CD4-positive, alpha-beta T cell treated with Interleukin-2 at 100 ng/mL for 4 hours (primary cell): ENCODE measurements around the gene MRPS23.

Experiments
- DNase-seq: peaks from one replicate; pipeline ENCODE4 v3.0.0-alpha.2; 2020; ENCODE audit warnings: low spot score

MRPS23 gene

DNA sequence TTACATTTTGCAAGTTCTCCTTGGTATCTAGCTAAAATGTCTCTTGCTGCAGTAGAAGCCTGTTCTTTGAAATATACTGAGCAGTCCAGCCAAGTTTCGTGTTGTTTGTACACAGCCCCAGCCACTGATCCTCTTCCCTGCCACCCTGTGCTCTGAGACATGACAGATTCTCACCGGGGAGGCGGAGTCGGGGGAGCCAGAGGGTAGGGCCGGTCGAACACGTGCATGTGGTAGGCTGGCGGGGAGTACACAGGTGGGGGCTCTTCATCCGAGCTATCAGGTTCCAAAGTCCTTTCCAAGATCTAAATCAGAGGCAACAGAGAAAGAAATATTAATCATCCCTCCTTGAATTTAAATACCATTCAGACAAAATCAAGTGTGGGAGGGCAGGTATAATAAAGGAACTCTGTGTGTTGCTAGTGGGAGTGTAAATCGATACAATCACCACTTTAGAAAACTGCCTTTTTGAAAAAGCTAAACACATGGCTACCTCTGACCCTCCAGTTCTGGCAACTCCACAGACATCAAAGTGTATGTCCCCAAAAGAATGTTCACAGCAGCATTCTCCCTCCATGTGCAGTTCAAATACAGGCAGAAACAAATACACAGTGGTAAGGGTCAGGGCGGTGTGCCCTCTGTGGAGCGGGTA is 29.7 kb upstream of the MRPS23 start:
- DNase-seq, result no peak

DNA sequence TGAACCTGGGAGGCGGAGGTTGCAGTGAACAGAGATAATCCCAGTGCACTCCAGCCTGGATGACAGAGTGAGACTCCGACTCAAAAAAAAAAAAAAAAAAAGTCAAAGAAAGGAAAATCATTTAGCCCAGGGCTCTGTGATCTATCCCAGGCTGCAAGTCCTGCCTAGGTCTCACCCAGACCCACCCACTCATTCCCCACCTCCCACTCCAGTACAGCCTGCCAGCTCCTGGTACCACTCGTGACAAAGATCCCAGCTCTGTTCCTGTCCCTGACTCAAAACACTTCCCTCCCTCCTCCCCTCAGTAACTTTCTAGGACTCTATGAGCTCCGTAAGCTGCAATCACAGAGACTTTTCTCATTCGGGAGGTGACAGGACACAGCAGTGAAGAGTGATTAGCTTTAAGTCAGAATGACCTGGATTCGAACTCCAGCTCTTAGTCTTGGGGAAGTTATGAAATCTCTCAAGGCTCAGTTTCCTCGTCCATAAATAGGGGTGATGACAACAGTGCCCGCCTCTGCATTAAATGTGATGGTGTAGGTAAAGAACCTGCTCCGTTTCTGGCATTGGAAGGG is 28.0 kb upstream of the MRPS23 start:
- DNase-seq, result no peak

DNA sequence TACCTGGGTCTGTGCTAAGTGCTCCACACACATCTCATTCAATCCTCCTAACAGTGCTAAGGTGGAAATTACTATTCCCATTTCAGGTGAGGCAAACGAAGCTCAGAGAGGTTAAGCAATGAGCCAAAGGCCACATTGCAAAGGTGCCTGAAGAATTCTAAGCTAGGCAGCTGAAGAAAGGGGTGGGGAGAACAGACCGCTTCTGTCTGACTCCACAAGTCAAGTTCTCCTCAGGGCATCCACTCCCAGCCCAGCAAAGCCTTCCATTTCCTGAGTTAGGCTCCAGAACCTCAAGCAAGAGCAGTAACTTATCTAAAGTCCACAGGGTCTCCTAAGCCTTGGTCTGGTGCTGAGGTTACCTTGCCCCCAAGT is 27.0 kb upstream of the MRPS23 start:
- no peak for DNase-seq

DNA sequence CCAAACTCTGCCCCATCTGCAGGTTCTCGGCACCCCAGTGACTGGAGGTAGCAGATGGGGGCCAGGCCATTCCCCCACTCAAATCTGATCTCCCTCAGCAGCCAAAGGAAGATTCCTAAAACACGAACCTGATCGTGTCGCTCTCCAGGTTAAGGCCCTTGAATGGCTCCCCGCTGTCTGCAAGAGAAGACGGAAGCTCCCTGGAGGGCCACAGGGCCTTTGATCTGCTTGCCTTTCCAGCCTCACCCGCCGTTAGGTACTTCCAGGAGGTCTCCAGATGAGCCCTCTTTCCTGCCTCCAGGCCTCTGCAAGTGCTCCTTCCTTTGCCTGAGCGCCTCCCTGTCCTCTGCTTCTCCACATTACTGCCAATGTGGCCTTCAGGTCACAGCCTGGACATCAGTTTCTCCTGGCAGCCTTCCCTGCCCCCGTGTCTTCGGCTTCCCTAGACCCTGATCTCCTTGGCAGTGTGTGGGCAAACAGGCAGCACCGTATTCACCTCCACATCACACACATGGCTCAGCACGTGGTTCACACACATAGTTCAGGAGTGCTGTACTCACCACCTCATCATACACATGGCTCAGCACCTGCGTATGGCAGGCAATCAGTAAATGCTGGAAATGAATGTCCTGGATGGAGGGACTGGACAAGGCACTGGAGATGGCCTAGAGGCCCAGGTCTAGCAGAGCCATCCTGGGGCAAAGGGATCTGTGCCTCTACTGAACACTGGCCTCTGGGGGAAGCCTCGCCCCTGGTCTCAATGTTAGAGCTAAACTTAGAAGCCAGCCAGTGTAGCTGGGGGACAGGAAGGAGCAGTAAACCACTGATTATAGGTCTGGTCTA is 26.4 kb upstream of the MRPS23 start:
- no peak for DNase-seq

DNA sequence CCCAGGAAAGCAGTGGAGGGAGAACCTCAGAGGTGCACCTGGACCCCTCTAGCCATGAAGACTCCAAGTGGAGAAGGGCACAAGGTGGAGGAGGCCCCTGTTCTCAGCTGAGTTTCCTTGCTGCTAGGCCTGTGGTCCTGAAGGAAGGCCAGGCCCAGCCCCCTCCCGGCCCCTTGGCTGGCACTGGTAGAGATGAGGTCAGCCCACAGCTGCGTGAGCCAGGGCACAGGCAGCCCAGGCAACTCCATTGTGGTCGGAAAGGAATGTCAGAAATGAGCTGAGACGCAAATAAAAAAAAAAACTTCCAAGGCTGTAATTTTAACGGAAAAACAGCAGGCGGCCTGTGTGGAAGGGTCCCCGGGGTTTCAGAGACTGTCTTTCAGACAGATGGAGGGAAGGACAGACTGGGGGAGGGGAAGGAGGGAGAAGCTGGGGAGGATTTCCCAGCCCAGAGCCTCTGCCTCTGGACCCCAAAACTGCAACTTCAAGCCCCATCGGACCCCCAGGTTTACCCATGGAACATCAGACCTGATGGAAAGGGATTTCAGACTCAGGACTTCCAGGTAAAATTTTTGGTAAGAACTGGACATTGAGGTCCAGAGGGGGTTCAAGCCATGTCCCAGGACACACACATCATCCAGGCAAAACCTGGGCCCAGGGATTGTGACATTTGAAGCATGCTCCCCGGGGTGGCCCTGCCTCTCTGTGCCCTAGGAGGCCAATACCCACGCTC is 25.6 kb upstream of the MRPS23 start:
- no peak for DNase-seq

DNA sequence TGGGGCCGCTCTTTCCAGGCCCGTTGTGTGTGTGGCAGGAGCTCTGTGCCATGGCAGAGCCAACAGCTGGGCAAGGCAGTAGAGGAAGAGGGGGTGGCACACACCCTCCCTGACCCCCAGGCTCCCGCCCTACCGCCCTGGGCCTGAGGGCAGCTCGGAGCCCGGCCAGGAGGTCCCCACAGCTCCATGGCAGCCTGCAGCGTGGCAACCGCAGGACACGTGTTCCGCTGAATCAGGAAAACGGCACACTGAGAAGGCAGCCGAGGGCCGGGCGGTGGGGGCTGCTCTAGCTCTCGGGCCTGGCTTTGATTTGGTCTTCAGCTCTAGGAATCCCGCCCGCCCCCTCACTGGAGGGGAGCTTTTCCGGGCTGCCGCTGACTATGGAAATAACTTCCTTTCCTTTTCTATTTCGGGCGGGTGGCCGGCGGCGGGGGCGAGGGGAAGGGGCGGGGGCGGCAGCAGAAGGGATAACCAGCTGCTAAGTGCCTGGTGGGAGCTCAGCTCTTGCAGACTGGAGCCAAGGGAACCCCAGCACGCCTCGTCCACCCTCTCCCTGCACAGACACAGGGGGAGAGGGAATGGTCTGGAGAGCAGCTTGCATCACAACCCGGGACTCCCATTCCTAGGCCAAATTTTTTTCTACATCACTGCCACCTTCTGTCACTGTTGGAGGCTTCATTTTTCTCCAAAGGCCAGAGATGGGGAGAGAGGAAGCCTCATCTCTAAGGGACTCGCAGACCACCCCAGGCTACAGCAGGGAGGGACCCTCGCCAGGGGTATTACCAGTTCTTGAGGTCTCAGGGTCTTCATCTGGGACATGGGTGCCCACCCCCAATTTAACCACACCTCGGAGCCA is 24.8 kb upstream of the MRPS23 start:
- no peak for DNase-seq

DNA sequence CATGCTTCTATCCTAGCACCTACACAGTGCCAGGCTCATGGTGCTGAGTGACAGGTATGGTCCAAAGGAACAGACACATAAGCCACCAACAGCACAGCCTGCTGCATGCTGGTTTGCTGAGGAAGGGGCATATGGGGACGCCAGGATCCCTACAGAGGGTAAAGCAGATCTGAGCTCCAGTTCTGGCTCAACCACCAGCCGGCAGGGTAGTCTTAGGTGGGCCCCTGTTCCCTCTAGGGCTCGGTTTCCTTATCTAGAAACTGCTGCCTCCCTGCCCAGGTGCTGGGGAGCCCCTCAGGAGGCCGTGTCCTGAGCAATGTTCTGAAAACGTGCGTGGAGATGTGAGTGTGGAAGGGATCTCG is 24.2 kb upstream of the MRPS23 start:
- no peak for DNase-seq

DNA sequence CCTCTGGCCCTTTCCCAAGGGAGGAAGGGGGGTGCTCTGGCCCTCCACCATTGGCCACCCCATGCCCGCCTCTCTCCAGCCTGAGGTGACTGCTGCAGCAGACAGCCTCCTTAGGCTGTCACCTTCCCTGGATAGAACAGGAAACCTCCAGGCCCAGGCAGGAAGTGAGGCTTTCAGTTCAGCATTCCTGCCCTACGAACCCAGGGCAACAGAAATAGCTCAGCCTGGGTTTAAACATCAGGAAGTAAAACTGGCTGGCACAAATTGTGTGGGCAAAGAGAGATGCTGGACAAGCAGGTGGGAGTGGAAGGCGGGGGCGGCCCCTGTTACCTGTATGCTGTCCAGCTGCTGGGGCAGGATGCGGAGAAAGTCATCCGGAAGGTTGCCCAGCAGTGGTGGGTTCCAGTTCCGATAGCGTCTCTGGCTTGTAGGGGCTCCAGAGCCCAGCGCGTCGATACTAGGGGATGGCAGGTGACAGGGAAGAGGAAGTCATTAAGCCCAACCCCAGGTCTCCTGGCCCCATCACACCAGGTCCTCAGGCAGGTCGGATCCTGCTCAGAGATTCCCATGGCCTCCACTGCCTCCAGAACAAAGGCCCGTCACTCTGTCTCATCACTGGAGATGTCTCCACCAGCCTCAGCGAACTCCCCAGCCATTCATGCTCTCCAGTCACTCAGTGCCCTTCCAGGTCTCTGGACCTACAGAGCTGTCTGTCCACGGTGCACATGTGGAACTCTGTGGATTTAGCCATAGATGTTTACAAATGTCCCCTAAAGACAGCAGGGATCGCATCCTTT is 23.6 kb upstream of the MRPS23 start:
- DNase-seq, result no peak

DNA sequence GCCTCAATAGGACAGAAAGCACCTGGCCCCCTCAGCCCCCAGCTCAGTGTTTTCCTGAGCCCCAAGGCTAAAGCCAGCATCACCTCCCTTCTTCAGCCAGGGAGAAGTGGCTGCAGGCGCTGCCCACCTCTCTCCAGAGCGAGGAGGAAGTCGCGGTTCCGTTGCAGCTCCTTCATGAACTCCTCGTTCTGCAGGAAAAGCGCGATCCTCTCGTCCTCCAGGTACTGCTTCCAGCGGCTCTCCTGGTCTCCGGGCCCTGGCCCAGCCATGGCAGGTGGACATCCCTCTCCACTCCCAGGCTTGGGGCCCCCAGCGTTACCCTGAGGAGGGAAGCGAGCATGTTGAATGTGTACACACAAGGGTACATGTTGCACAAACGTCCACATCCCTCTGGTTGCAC is 22.7 kb upstream of the MRPS23 start:
- no peak for DNase-seq

DNA sequence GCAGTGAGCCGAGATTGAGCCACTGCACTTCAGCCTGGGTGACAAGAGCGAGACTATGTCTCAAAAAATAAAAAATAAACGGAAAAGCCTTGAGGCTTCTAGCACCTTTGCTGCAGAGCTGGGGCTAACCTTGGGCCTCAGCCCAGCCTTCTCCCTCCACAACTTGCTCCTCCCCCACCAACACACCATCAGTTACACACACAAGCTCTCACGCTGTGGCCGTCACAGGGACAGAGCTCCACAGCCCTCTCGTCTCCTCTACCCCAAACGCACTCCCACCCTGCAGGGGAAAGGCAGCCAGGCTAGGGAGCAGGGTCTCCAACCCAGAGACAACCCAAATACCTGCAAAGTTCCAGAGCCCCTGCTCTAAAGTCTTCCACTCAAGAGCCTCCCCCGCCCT is 22.0 kb upstream of the MRPS23 start:
- DNase-seq, result no peak

DNA sequence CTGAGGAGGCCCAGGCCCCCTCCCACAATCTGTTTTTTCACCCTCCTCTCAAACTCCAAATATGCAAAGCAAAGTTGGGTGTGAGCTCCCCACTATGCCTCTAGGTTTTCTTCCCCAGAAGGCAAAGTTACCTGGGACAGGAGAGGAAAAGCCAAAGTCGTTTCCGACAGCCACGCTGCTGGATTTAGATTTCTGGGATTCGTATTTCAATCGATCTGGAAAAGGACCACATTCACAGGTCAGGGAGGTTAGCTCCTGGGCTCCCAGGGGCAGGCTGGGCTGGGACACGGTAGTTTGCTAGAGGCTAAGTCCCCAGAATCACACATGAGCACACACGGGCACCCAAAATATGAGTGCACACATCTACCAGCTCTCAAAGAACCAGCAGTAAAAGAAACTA is 21.3 kb upstream of the MRPS23 start:
- DNase-seq, result no peak

DNA sequence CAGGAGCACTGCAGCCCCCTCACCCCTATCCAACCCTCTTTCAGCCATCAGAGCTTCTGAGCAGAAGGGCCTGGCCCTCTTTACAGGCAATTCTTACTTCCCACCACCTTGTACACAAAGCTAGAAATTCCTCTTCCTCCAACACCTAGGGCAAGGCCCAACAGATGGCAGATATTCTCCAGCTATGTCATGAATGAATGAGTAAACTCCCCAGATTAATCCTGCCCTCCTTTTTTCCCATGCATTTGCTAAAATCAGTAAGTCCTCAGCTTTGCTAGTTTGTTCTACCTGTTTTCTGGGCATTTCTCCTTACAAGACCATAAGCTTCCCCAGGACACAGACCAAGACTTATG is 20.4 kb upstream of the MRPS23 start:
- no peak for DNase-seq

DNA sequence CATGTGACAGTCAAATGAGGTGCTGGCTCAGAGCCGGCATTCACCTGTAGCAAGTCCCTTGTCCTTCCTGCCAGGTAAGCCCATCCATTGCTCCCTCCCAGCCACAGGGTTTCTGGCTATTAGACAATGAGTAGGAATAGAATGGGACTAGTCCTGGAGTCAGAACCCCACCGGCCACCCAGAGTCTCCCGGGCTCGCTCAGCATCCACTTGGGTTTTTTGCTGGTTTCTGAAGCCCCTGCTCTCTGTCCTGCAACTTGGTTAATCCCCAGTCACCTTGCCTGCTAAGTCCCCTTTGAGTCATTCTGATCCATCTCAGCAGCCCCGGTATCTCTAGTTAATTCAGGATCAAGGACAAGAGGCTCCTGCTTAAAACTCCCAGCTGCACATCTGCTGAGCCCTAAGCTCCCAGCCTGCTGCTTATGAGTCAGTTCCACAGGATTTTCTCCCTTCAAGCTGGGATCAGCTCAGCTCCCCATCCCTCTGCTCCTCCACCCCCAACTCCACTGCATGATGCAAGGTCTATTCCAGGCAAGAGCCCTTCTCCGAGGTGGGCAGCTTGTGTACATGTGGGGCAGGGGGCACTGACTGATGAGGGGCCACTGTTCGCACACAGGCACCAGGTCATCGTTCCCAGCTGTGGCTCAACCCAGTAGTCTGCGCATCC is 19.9 kb upstream of the MRPS23 start:
- no peak for DNase-seq

DNA sequence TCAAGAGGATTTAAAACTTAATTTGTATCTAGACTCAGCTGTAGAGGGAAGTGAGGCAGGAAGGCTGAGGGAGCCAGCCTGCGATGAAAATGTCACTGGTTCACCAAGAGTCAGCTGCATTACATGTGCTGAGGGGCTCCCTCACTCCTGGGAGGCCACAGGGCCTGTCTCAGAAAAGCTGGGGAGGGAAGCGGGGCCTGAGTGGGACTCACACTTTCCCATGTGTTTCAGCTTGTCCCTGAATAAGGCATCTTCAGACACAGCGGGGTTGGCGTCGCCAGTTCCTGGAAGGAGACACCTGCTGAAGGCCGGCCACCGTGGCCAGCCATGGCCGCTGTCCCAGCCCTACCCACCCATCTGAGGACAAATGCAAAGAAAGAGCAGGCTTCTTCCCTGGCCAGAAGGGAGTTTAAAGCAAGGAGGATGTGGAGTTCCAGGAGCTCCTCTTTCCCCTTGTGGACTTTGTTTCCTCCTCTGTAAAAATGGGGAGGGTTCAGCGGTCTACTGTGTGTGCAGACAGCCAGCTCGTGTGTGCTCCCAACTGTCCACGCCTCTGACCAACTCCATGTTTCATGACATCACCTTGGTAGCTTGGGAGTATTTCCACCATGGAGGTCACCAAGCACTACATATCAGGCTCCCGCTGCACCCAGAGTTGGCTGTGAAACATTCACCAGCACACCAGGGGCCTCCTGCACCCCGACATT is 19.2 kb upstream of the MRPS23 start:
- no peak for DNase-seq

DNA sequence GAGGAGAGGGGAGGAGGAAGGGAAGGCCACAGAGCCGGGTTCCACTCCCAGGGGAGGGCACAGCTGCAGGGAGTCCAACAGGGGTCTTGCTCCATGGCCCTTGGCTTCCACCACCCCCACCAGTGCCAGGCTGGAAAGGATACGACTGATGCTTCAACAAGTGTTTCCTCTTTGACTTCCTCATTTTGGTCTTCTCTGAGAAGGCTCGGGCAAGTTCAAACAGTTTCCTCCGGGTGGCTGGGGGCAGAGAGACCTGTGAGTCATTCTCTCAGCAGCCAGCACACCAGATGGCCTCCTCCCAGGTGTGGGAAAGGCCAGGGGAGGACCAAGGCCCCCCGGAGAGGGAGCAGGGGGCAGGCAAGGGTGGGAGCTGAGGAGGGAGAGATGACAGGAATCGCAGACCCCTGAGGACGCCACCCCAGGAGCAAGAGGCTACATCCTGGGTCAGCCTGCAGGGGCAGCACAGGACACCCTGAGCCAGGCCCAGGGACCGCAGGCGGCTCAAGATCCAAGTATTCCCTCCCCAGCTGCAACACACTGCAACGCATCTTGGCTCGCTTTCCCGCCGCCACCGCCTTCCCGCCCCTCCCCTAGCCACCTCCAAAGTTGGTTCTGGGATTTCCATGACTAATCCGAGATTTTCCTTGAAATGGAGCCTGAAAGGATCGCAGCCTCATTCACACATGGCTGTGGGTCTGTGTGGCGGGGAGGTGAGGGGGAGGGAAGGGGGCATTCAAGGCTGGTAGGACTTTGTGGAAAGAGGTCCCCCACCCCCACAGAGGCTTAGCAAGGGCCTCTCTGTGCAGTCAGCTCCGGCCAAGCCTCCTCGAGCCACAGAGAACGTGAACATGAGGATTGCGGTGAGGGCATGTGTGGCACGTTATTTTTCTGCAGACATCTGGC is 18.4 kb upstream of the MRPS23 start:
- DNase-seq, result peak; percentile 11

DNA sequence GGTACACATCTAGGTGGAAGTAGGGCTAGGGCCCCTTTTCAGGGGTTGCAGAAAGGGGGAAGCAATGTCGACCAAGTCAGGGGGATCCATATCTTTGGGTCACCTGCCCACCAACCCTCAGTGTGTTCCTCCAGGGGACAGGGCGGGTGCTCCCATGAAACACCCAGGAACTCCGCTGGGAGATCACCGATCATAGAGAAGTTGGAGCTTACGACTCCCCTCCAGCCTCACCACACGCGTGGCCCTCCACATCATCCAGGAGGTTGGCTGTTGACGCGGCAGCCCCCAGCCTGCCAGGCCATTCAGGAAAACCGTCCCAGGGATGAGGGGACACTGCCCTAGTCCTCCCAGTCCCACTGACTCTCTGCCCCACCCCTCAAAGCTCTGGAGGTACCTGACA is 17.3 kb upstream of the MRPS23 start:
- no peak for DNase-seq

DNA sequence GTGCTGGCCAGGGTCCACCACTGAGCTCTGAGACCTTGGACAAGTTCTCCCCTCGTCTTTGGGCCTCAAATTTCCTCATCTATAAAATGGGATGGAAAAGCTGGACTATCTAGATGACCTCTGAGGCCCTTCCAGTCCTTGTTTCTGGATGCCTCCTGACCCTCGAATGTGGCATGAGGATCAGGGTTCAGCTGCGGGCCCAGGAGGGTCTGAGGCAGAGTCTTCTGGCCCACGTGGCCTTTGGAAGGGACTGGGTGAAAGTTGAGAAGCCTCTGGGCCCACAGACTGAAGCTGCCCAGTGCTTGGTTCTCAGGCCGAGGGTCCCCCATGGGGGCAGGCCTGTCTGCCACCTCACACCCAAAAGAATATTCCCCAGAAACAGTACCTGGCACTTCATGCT is 16.9 kb upstream of the MRPS23 start:
- DNase-seq, result no peak

DNA sequence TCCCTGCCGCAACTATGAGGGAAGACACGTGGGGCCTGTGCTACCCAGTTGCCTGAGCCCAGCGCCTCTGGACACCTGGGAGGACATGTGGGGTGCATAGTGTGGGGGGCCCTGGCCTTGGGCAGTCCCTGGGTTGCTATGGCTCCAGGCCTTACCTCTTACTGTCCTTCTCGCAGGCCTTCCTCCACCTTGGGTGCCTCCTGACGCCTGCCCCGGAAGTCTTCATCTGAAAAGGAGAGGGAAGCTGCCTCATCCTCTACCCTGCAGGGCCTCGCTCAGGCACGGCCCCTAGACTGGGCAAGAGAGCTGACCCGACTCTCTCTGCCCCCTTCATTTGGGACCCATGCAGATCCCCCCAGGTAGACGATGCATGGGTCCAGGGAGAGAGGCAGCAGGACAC is 16.5 kb upstream of the MRPS23 start:
- no peak for DNase-seq

DNA sequence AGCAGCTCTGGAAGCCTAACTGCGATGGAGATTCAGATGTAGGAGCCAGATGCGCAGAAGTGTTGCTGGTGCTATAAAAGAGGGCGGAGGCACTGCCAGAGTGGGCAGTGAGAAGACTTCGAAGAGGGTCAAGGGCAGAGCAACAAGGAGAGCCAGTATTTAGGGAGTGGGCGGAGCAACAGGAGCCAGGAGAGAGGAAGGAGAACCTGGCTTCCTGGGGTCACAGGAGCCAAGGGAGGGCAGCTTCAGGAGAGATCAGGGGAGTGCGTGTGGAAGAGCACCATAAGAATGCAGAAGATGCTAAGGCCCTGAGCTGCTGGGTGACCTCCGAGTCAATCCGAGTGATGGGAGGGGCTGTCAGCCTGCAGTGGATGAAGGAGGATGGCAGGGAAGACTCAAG is 14.4 kb upstream of the MRPS23 start:
- no peak for DNase-seq
